IMR-90 (cell line): ENCODE results near the gene SSH2.

Source experiments
- BHLHE40 ChIP-seq: fragments of 150-350 bp; IDR thresholded peaks from 2 replicates; pipeline ENCODE4 v1.6.1; 2016; ENCODE audit warnings: mild to moderate bottlenecking, low read depth, low read length
- POLR2A ChIP-seq: IDR thresholded peaks from 2 replicates; pipeline ENCODE4 v1.6.1; 2012; ENCODE audit warnings: mild to moderate bottlenecking, low read depth, low read length
- TF ChIP-seq, protein P1 (sequence below): conservative IDR thresholded peaks from 2 replicates; pipeline ENCODE4 v1.5.1; 2012; ENCODE audit warnings: mild to moderate bottlenecking, low read depth, low read length, improper control_type of control experiment

GRCh38 chr17:29677221-29677791 lies 252.7 kb downstream of the SSH2 start:
- no peak for TF ChIP-seq BHLHE40
- no peak for TF ChIP-seq POLR2A
- TF ChIP-seq, protein P1, sequence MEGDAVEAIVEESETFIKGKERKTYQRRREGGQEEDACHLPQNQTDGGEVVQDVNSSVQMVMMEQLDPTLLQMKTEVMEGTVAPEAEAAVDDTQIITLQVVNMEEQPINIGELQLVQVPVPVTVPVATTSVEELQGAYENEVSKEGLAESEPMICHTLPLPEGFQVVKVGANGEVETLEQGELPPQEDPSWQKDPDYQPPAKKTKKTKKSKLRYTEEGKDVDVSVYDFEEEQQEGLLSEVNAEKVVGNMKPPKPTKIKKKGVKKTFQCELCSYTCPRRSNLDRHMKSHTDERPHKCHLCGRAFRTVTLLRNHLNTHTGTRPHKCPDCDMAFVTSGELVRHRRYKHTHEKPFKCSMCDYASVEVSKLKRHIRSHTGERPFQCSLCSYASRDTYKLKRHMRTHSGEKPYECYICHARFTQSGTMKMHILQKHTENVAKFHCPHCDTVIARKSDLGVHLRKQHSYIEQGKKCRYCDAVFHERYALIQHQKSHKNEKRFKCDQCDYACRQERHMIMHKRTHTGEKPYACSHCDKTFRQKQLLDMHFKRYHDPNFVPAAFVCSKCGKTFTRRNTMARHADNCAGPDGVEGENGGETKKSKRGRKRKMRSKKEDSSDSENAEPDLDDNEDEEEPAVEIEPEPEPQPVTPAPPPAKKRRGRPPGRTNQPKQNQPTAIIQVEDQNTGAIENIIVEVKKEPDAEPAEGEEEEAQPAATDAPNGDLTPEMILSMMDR: no peak
